H1 (cell line): ENCODE data around the gene ITPKC. TPM values are rescaled to one million over a fixed set of nuclear protein-coding genes. Genes with fewer than 3 reads are reported as not detected.
"Not testable (repeated sequence)": the region's sequence is repeated elsewhere in the genome, so short reads cannot be mapped to it uniquely, and the experiment has no call there.

ENCODE experiments used
- CTCF ChIA-PET: fragments of 300-600 bp; sonication (Branson Sonifier 250); formaldehyde crosslinking; loops from one replicate; lab custom pipeline; 2021; ENCODE audit not compliant: partially characterized antibody; lab: Charles Lee
- POLR2A ChIA-PET: fragments of 300-600 bp; sonication (Branson Sonifier 250); formaldehyde crosslinking; loops from one replicate; lab custom pipeline; 2021; ENCODE audit warnings: inconsistent platforms; ENCODE audit not compliant: partially characterized antibody; lab: Charles Lee
- DNase-seq, 2 experiments: peaks; one replicate each; pipeline versions ENCODE4 v3.0.0 to v3.0.0-alpha.2; 2010 to 2022; ENCODE audit warnings: low spot score in 2 of 2, low read depth in 1 of 2, mixed read lengths in 1 of 2
- FAIRE-seq: peaks from 2 replicates; lab custom pipeline; 2011; peaks lifted over from hg19 to GRCh38; lab: Jason Lieb, UNC
- H2AFZ ChIP-seq: 2 replicates; pipeline ENCODE4 v1.8.1; 2012; ENCODE audit warnings: low read length, inconsistent platforms
- H2AK5ac ChIP-seq: 2 replicates; pipeline ENCODE4 v1.6.1; 2013; ENCODE audit warnings: low read depth, low read length
- H2BK120ac ChIP-seq: replicated peaks from 2 replicates; pipeline ENCODE3; 2013; ENCODE audit warnings: low read depth, low read length, inconsistent platforms
- H2BK12ac ChIP-seq: 2 replicates; pipeline ENCODE4 v1.6.1; 2013; ENCODE audit warnings: low read depth, low read length
- H2BK15ac ChIP-seq: 2 replicates; pipeline ENCODE4 v1.6.1; 2013; ENCODE audit warnings: low read length
- H2BK20ac ChIP-seq: 2 replicates; pipeline ENCODE4 v1.6.1; 2013; ENCODE audit warnings: low read length
- H2BK5ac ChIP-seq: 2 replicates; pipeline ENCODE4 v1.6.1; 2013; ENCODE audit warnings: low read depth, low read length
- H3K14ac ChIP-seq: 2 replicates; pipeline ENCODE4 v1.6.1; 2013; ENCODE audit warnings: inconsistent platforms; ENCODE audit not compliant: insufficient read length
- H3K18ac ChIP-seq: 2 replicates; pipeline ENCODE4 v1.6.1; 2013; ENCODE audit warnings: low read length; ENCODE audit errors: extremely low read depth
- H3K23ac ChIP-seq: 2 replicates; pipeline ENCODE4 v1.6.1; 2013; ENCODE audit warnings: inconsistent platforms; ENCODE audit not compliant: insufficient read length
- H3K23me2 ChIP-seq: 2 replicates; pipeline ENCODE4 v1.6.1; 2013; ENCODE audit warnings: low read depth, low read length
- H3K27ac ChIP-seq: 2 replicates; pipeline ENCODE4 v1.6.1; 2011; ENCODE audit warnings: low read depth, low read length, inconsistent platforms
- H3K27me3 ChIP-seq, 4 experiments: replicated peaks in 1 of 4; 1 replicate in 1 of 4; 2 replicates in 3 of 4; pipeline versions ENCODE4 v1.6.1 to v1.8.1; 2011 to 2013; ENCODE audit warnings: low read length in 3 of 4, mild to moderate bottlenecking in 3 of 4, inconsistent platforms in 2 of 4, mixed read lengths in 2 of 4, moderate library complexity in 1 of 4; ENCODE audit not compliant: control insufficient read depth in 3 of 4, insufficient read depth in 3 of 4; ENCODE audit errors: extremely low read depth in 1 of 4
- H3K36me3 ChIP-seq, 4 experiments: 2 replicates each; pipeline versions ENCODE4 v1.6.1 to v1.8.1; 2011 to 2013; ENCODE audit warnings: mild to moderate bottlenecking in 4 of 4, low read length in 3 of 4, moderate library complexity in 2 of 4, control low read depth in 1 of 4, inconsistent platforms in 1 of 4; ENCODE audit not compliant: insufficient read depth in 4 of 4, control insufficient read depth in 2 of 4
- H3K4ac ChIP-seq: replicated peaks from 2 replicates; pipeline ENCODE3; 2013; ENCODE audit warnings: low read length, low read depth, mixed read lengths, inconsistent platforms; ENCODE audit not compliant: insufficient read length
- H3K4me1 ChIP-seq, 4 experiments: replicated peaks in 1 of 4; 1 replicate in 1 of 4; 2 replicates in 3 of 4; pipeline versions ENCODE4 v1.6.1 to v1.8.1; 2011 to 2013; ENCODE audit warnings: low read length in 3 of 4, inconsistent platforms in 2 of 4, mixed read lengths in 1 of 4; ENCODE audit not compliant: insufficient read depth in 4 of 4, control insufficient read depth in 3 of 4
- H3K4me2 ChIP-seq, 2 experiments: 2 replicates each; pipeline versions ENCODE4 v1.6.1 to v1.8.1; 2011 to 2013; ENCODE audit warnings: low read depth in 2 of 2, low read length in 2 of 2, control low read depth in 1 of 2, inconsistent platforms in 1 of 2, mild to moderate bottlenecking in 1 of 2; ENCODE audit not compliant: insufficient read depth in 1 of 2
- H3K4me3 ChIP-seq, 4 experiments: fragments of 200-600, 300-600 bp in 1 of 4; sonication (generic), shearing (Covaris generic), sonication (Bioruptor Twin) in 1 of 4; 2 replicates each; pipeline versions ENCODE4 v1.5.1 to v1.8.1; 2011 to 2016; ENCODE audit warnings: low read length in 4 of 4, low read depth in 3 of 4, control low read depth in 2 of 4, inconsistent platforms in 2 of 4, mild to moderate bottlenecking in 2 of 4, mixed read lengths in 1 of 4, moderate library complexity in 1 of 4; ENCODE audit not compliant: insufficient read depth in 2 of 4; ENCODE audit errors: extremely low read depth in 1 of 4
- H3K56ac ChIP-seq: replicated peaks from 2 replicates; pipeline ENCODE3; 2013; ENCODE audit warnings: low read depth, mild to moderate bottlenecking, mixed read lengths, low read length, inconsistent platforms; ENCODE audit not compliant: insufficient read length
- H3K79me1 ChIP-seq: 2 replicates; pipeline ENCODE4 v1.6.1; 2013; ENCODE audit warnings: low read depth, low read length, control low read depth
- H3K79me2 ChIP-seq, 2 experiments: 2 replicates each; pipeline versions ENCODE4 v1.6.1 to v1.8.1; 2012 to 2013; ENCODE audit warnings: low read length in 2 of 2, mild to moderate bottlenecking in 2 of 2, inconsistent platforms in 1 of 2; ENCODE audit not compliant: insufficient read depth in 2 of 2, control insufficient read depth in 1 of 2
- H3K9ac ChIP-seq, 4 experiments: replicated peaks in 1 of 4; 1 replicate in 1 of 4; 2 replicates in 3 of 4; pipeline versions ENCODE4 v1.6.1 to v1.8.1; 2011 to 2013; ENCODE audit warnings: low read depth in 3 of 4, low read length in 3 of 4, control low read depth in 2 of 4, mild to moderate bottlenecking in 2 of 4, moderate library complexity in 2 of 4, inconsistent platforms in 1 of 4; ENCODE audit errors: extremely low read depth in 1 of 4
- H3K9me3 ChIP-seq, 2 experiments: 2 replicates each; pipeline versions ENCODE4 v1.6.1 to v1.8.1; 2012 to 2013; ENCODE audit warnings: mild to moderate bottlenecking in 2 of 2, moderate library complexity in 2 of 2, control low read depth in 1 of 2, inconsistent platforms in 1 of 2, low read depth in 1 of 2, low read length in 1 of 2, mixed read lengths in 1 of 2; ENCODE audit not compliant: insufficient read depth in 2 of 2
- H4K20me1 ChIP-seq, 2 experiments: replicated peaks in 1 of 2; 2 replicates each; pipeline versions ENCODE3 to v1.8.1; 2011 to 2013; ENCODE audit warnings: inconsistent platforms in 2 of 2, low read length in 2 of 2, mild to moderate bottlenecking in 1 of 2; ENCODE audit not compliant: insufficient read depth in 2 of 2, control insufficient read depth in 1 of 2
- H4K5ac ChIP-seq: 2 replicates; pipeline ENCODE4 v1.6.1; 2013; ENCODE audit warnings: low read length, low read depth, mixed read lengths, inconsistent platforms; ENCODE audit not compliant: insufficient read length
- H4K8ac ChIP-seq: 2 replicates; pipeline ENCODE4 v1.8.0; 2013; ENCODE audit warnings: mild to moderate bottlenecking, moderate library complexity, low read length, inconsistent platforms; ENCODE audit not compliant: insufficient read depth; ENCODE audit errors: extremely low read depth
- H4K91ac ChIP-seq: replicated peaks from 2 replicates; pipeline ENCODE3; 2013; ENCODE audit warnings: low read length, mixed read lengths, inconsistent platforms; ENCODE audit not compliant: insufficient read length
- WGBS, 2 experiments: shearing (Covaris generic) in 1 of 2; methylation state at CpG; one replicate each; pipeline versions ENCODE4 v1.1.6 to v1.1.7; 2013 to 2015; ENCODE audit warnings: low lambda C conversion rate in 2 of 2, mixed read lengths in 2 of 2, inconsistent platforms in 1 of 2, low coverage in 1 of 2, missing lambda C conversion rate in 1 of 2; ENCODE audit not compliant: insufficient replicate concordance in 2 of 2, insufficient coverage in 1 of 2, insufficient read length in 1 of 2; ENCODE audit errors: extremely low coverage in 1 of 2, missing lambda C conversion rate in 1 of 2; 5-methylcytosine and 5-hydroxymethylcytosine counted together
- polyA plus RNA-seq, 7 experiments: library from polyadenylated mRNA; depleted of rRNA in 3 of 7; stranded (reverse) in 5 of 7; unstranded in 2 of 7; fragments of >200 nt in 5 of 7; fragments of 200-250 nt in 2 of 7; gene quantifications; 1 replicate in 5 of 7; 2 replicates in 1 of 7; 4 replicates in 1 of 7; pipeline versions ENCODE4 v1.2.1 to v1.2.3, GENCODE V29; 2011 to 2013; ENCODE audit warnings: missing spikeins in 2 of 7, mixed read lengths in 2 of 7
- total RNA-seq: library from RNA; stranded (reverse); fragmentation: NEBNext Ultra II Directional; extraction: Animal tissue kit (Norgen Biotek cat#: 25700); gene quantifications from 2 replicates; pipeline ENCODE4 v1.2.1, GENCODE V29; 2021

Gene ITPKC
- total and polyA plus RNA-seq, 2 of the 8 experiments (the other 6 are each of a cell fraction or from before 2014, with no cell fraction given): 5.2 to 8.9 TPM

DNA sequence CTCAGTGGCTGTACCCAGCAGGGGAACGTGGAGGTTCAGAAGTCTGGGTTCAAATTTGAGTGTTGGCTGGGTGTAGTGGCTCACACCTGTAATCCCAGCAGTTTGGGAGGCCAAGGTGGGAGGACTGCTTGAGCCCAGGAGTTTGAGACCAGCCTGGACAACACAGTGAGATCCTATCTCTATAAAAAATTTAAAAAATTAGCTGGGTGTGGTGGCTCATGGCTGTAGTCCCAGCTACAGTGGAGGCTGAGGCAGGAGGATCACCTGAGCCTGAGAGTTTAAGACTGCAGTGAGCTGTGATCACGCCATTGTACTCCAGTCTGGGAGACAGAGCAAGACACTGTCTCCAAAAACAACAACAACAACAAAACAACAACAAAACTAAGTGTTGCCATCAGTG is 67.2 kb downstream of the ITPKC start:
- H3K4me3 ChIP-seq, H2BK12ac ChIP-seq, H4K5ac ChIP-seq, H3K4ac ChIP-seq, H3K27me3 ChIP-seq, FAIRE-seq, H3K18ac ChIP-seq, H3K4me1 ChIP-seq, H3K23me2 ChIP-seq, H3K14ac ChIP-seq, H2AFZ ChIP-seq, H3K79me1 ChIP-seq, H3K36me3 ChIP-seq, H2BK20ac ChIP-seq, H3K79me2 ChIP-seq, DNase-seq, H4K20me1 ChIP-seq, H3K4me2 ChIP-seq, H2BK120ac ChIP-seq, H3K9ac ChIP-seq, H3K56ac ChIP-seq, H4K8ac ChIP-seq, H2AK5ac ChIP-seq, H2BK15ac ChIP-seq, H3K27ac ChIP-seq, H2BK5ac ChIP-seq, H3K9me3 ChIP-seq, H3K23ac ChIP-seq, H4K91ac ChIP-seq: not testable (repeated sequence)
- ChIA-PET CTCF (interaction anchor here (0.8 to 1.9 kb wide), 2 partner anchors 14 to 30 kb away, joined by 3 to 6 read pairs; partner anchors contain the start of gene EGLN2), POLR2A (interaction anchor here (0.7 to 3.0 kb wide), 2 partner anchors 12 to 14 kb away, joined by 6 to 8 read pairs; partner anchors contain the start of gene EGLN2)
- 93% methylated on average over 2 of the region's 2 CpGs; no CpG with 5 or more reads in 1 of the 2 experiments for whole genome bisulfite sequencing, 2 experiments
